WTC11 (cell line): ENCODE measurements around the gene MIER2.

Source experiments
- FOXP1 ChIP-seq: sonication (generic); formaldehyde crosslinking; IDR thresholded peaks from 2 replicates; pipeline ENCODE4 v1.8.0; 2022; ENCODE audit warnings: missing genetic modification reagents, mild to moderate bottlenecking, moderate library complexity, borderline replicate concordance
- GABPB1 ChIP-seq: sonication (generic); formaldehyde crosslinking; IDR thresholded peaks from 2 replicates; pipeline ENCODE4 v1.8.1; 2023; ENCODE audit warnings: mild to moderate bottlenecking, missing genetic modification reagents
- SMAD3 ChIP-seq: sonication (generic); formaldehyde crosslinking; IDR thresholded peaks from 2 replicates; pipeline ENCODE4 v1.8.0; 2022; ENCODE audit warnings: missing genetic modification reagents, mild to moderate bottlenecking, borderline replicate concordance
- SOX15 ChIP-seq: fragments of 250-450 bp; sonication (Bioruptor Pico); IDR thresholded peaks from 2 replicates; pipeline ENCODE4 v1.9.0; 2021; ENCODE audit warnings: mild to moderate bottlenecking
- TF ChIP-seq, protein P1 (sequence below): fragments of 200-600 bp; IDR thresholded peaks from 2 replicates; pipeline ENCODE4 v1.8.0; 2022; ENCODE audit warnings: antibody characterized with exemption
- TF ChIP-seq, protein P2 (sequence below): sonication (generic); formaldehyde crosslinking; IDR thresholded peaks from 2 replicates; pipeline ENCODE4 v1.8.1; 2022; ENCODE audit warnings: low read depth, missing genetic modification reagents, borderline replicate concordance

DNA sequence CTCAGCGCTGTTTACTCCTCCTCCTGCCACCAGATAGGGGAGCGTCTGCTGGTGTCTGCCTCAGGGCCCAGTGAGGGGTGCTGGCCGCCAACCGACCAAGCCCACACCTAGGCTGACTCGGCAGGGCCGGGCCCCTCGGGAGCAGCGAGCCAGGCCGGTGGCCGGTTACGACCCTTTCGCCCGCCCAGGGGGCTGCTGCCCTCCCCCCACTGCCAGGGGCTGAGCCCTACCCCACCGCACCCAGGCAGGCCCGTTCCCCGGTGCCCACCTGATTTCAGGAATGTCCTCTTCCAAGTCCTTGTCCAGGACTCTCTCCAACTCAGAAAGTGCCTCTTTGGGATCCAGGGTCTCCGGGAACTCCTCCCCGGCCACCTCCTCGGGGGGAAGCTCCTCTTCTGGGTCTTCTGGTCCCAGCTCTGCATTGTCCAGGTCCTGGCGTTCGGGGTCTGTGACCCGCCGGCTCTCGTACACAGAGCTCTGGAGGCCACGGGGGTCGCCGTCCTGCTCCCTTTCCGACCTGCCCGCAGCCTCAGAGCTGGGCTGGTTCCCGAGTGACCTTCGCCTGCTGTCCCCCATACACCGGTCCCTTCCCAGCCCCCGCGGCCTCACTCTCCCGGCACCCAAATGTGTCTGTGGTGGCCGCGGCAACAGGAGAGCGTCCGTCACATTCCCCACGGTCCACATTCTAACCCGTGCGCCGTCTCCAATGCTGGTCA lies 31.0 kb upstream of the MIER2 start:
- TF ChIP-seq, protein P1, sequence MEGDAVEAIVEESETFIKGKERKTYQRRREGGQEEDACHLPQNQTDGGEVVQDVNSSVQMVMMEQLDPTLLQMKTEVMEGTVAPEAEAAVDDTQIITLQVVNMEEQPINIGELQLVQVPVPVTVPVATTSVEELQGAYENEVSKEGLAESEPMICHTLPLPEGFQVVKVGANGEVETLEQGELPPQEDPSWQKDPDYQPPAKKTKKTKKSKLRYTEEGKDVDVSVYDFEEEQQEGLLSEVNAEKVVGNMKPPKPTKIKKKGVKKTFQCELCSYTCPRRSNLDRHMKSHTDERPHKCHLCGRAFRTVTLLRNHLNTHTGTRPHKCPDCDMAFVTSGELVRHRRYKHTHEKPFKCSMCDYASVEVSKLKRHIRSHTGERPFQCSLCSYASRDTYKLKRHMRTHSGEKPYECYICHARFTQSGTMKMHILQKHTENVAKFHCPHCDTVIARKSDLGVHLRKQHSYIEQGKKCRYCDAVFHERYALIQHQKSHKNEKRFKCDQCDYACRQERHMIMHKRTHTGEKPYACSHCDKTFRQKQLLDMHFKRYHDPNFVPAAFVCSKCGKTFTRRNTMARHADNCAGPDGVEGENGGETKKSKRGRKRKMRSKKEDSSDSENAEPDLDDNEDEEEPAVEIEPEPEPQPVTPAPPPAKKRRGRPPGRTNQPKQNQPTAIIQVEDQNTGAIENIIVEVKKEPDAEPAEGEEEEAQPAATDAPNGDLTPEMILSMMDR: no peak
- TF ChIP-seq, protein P2, sequence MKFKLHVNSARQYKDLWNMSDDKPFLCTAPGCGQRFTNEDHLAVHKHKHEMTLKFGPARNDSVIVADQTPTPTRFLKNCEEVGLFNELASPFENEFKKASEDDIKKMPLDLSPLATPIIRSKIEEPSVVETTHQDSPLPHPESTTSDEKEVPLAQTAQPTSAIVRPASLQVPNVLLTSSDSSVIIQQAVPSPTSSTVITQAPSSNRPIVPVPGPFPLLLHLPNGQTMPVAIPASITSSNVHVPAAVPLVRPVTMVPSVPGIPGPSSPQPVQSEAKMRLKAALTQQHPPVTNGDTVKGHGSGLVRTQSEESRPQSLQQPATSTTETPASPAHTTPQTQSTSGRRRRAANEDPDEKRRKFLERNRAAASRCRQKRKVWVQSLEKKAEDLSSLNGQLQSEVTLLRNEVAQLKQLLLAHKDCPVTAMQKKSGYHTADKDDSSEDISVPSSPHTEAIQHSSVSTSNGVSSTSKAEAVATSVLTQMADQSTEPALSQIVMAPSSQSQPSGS (CRISPR knock-in tag): no peak
- TF ChIP-seq FOXP1 (CRISPR knock-in tag): no peak
- TF ChIP-seq SMAD3 (CRISPR knock-in tag): no peak
- no peak for TF ChIP-seq SOX15 (CRISPR knock-in tag)
- no peak for TF ChIP-seq GABPB1 (CRISPR knock-in tag)
